Measurements from ENCODE around the gene NR0B1. TPM values are rescaled to one million over a fixed set of nuclear protein-coding genes. Genes with fewer than 3 reads are reported as not detected.

The NR0B1 gene
- polyA plus RNA-seq, 2 of the 4 experiments (the other 2 are of a cell fraction) = 17.9 to 26.6 TPM

- ChIA-PET CTCF (interaction anchor here (1.3 to 2.2 kb wide), 2 partner anchors 24 to 206 kb away, joined by 3 to 10 read pairs; no protein-coding TSS in a partner anchor), POLR2A (interaction anchor here (1.1 to 1.5 kb wide), 2 partner anchors 20 to 25 kb away, joined by 3 to 6 read pairs; partner anchors contain the start of gene NR0B1)
- Histone ChIP-seq H3K4me2 (peak overlapping the region; percentile 66), H3K9me3 (peaks cover 7% of the 10 kb centered on the region; the same call in 1 of the 3 replicates), H3K27ac (peak overlapping the region; percentile 96 to 97), H3K4me1 (peaks cover 28% of the 10 kb centered on the region), H3K4me3 (no peak overlapping the region; the same call in 2 of the 3 replicates)
- WGBS (ENCODE audit: missing lambda C conversion rate) = 13% methylated on average over 3 of the region's 3 CpGs
- DNase-seq (ENCODE audit: low read depth in 1 of 2, low spot score in 1 of 2) (peak; percentile 76 to 93), FAIRE-seq (peak; percentile 99), ATAC-seq (peak; percentile 94 to 95)
- TF ChIP-seq ESRRA (IDR thresholded peaks at IDR 0.05; ENCODE audit: borderline replicate concordance, low read length) (no peak), SREBF2 (IDR thresholded peaks at IDR 0.05) (no peak), SMC3 (IDR thresholded peaks at IDR 0.05) (no peak), EHF (CRISPR knock-in tag; IDR thresholded peaks at IDR 0.05) (no peak), CHD2 (IDR thresholded peaks at IDR 0.05; ENCODE audit: low read length, partially characterized antibody) (no peak), NPAS2 (CRISPR knock-in tag; IDR thresholded peaks at IDR 0.05; ENCODE audit: borderline replicate concordance) (no peak), EP300 (IDR thresholded peaks at IDR 0.05) (peak; percentile 24 to 49; a peak in 2 of 5 replicates), CBX8 (IDR thresholded peaks at IDR 0.05) (no peak), JUNB (IDR thresholded peaks at IDR 0.05) (peak; percentile 96), FOXS1 (CRISPR knock-in tag; IDR thresholded peaks at IDR 0.05) (no peak), RCOR1 (IDR thresholded peaks at IDR 0.05; ENCODE audit: low read depth, low read length) (no peak), POLR2A (IDR thresholded peaks at IDR 0.05; ENCODE audit: low read length) (no peak), NFE2L2 (conservative IDR thresholded peaks at IDR 0.05; ENCODE audit: low read length) (peak; percentile 96), ZSCAN20 (CRISPR knock-in tag; IDR thresholded peaks at IDR 0.05) (no peak), HDAC2 (IDR thresholded peaks at IDR 0.05) (no peak), ZC3H11A (IDR thresholded peaks at IDR 0.05) (no peak), FOSB (CRISPR knock-in tag; IDR thresholded peaks at IDR 0.05) (no peak), FOSL2 (IDR thresholded peaks at IDR 0.05) (peak; percentile 97), FOSL2 (CRISPR knock-in tag; IDR thresholded peaks at IDR 0.05) (peak; percentile 100), MAZ (IDR thresholded peaks at IDR 0.05; ENCODE audit: borderline replicate concordance, low read depth, low read length) (no peak), USF2 (IDR thresholded peaks at IDR 0.05) (no peak), ELK1 (IDR thresholded peaks at IDR 0.05; ENCODE audit: low read depth, low read length) (no peak), CBX2 (IDR thresholded peaks at IDR 0.05; ENCODE audit: borderline replicate concordance, low read depth) (no peak), ATOH8 (CRISPR knock-in tag; IDR thresholded peaks at IDR 0.05; ENCODE audit: low read depth) (no peak), HEYL (CRISPR knock-in tag; IDR thresholded peaks at IDR 0.05) (no peak), EHMT2 (IDR thresholded peaks at IDR 0.05; ENCODE audit: low read depth) (no peak), NR3C1 (IDR thresholded peaks at IDR 0.05) (no peak), CTCF (IDR thresholded peaks at IDR 0.05) (no peak), CEBPB (IDR thresholded peaks at IDR 0.05) (peak in 1 of 2 experiments; percentile 56; a peak in 2 of 4 replicates), HOXB13 (CRISPR knock-in tag; IDR thresholded peaks at IDR 0.05; ENCODE audit: low read depth) (no peak), PHF8 (IDR thresholded peaks at IDR 0.05; ENCODE audit: borderline replicate concordance, low read depth) (no peak), E2F6 (IDR thresholded peaks at IDR 0.05; ENCODE audit: borderline replicate concordance, low read depth) (0 out of 2 replicates have a peak, but pooled peaks have one; percentile 23), ZNF302 (CRISPR knock-in tag; IDR thresholded peaks at IDR 0.05) (no peak), JUN (IDR thresholded peaks at IDR 0.05) (peak; percentile 60 to 63; a peak in 2 of 5 replicates), HOXB5 (CRISPR knock-in tag; IDR thresholded peaks at IDR 0.05) (no peak), BCL3 (IDR thresholded peaks at IDR 0.05) (no peak), HES2 (IDR thresholded peaks at IDR 0.05) (no peak)
Measured at GRCh38 chrX:30283456-30284200, 25.6 kb downstream of the NR0B1 start.
